Peyer's patch (tissue), 4 donors: ENCODE data around the gene TRPC4.

Experiments used
- POLR2A ChIP-seq, 2 donors: fragments of 450-650 bp; IDR thresholded peaks; one replicate each; pipeline ENCODE4 v1.5.1; 2017; ENCODE audit warnings: antibody characterized with exemption in 2 of 2, mild to moderate bottlenecking in 2 of 2, moderate library complexity in 2 of 2
- TF ChIP-seq, protein P1 (sequence below), 6 experiments: fragments of 450-650 bp in 4 of 6; fragments of 200-600 bp in 2 of 6; sonication (generic) in 1 of 6; IDR thresholded peaks; one replicate each; pipeline ENCODE4 v1.5.1; 2017 to 2019; ENCODE audit warnings: antibody characterized with exemption in 6 of 6, mild to moderate bottlenecking in 3 of 6, moderate library complexity in 1 of 6

DNA sequence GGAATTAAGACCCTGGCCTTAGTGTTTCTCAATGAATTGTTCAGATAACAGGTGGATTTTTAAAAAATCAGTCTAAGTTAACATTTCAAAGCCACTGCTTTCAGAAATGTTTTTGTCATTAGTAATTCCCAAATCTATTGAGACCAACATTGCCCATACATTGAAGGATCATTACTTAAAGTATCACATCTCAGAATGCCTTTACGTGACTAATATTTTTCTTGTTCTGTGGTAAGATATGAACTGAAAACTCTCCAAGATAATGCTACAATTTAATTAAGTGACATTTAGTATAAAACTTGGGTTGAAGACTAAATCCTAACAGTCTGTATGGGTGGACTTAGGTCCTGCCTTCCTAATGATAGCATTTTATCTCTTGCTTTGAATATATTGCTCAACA, 211.6 kb downstream of the TRPC4 start:
- TF ChIP-seq, protein P1, sequence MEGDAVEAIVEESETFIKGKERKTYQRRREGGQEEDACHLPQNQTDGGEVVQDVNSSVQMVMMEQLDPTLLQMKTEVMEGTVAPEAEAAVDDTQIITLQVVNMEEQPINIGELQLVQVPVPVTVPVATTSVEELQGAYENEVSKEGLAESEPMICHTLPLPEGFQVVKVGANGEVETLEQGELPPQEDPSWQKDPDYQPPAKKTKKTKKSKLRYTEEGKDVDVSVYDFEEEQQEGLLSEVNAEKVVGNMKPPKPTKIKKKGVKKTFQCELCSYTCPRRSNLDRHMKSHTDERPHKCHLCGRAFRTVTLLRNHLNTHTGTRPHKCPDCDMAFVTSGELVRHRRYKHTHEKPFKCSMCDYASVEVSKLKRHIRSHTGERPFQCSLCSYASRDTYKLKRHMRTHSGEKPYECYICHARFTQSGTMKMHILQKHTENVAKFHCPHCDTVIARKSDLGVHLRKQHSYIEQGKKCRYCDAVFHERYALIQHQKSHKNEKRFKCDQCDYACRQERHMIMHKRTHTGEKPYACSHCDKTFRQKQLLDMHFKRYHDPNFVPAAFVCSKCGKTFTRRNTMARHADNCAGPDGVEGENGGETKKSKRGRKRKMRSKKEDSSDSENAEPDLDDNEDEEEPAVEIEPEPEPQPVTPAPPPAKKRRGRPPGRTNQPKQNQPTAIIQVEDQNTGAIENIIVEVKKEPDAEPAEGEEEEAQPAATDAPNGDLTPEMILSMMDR (IDR thresholded peaks at IDR 0.05) = no peak
- TF ChIP-seq POLR2A (IDR thresholded peaks at IDR 0.05) = no peak
